HEK293T (cell line): ENCODE data around the gene KLHL29.

Experiments used
- BHLHE40 ChIP-seq: fragments of 450-650 bp; IDR thresholded peaks from 2 replicates; pipeline ENCODE4 v1.6.1; 2016; ENCODE audit warnings: mild to moderate bottlenecking, moderate library complexity, borderline replicate concordance
- ELF4 ChIP-seq: fragments of 450-650 bp; IDR thresholded peaks from 2 replicates; pipeline ENCODE4 v1.6.1; 2017; ENCODE audit warnings: antibody characterized with exemption
- FOXK2 ChIP-seq: fragments of 450-650 bp; IDR thresholded peaks from 2 replicates; pipeline ENCODE4 v1.6.1; 2016; ENCODE audit warnings: mild to moderate bottlenecking
- FOXM1 ChIP-seq: fragments of 450-650 bp; IDR thresholded peaks from 2 replicates; pipeline ENCODE4 v1.6.1; 2017; ENCODE audit warnings: mild to moderate bottlenecking, borderline replicate concordance
- HDGF ChIP-seq: fragments of 450-650 bp; IDR thresholded peaks from 2 replicates; pipeline ENCODE4 v1.6.1; 2017; ENCODE audit warnings: antibody characterized with exemption, borderline replicate concordance
- NFRKB ChIP-seq: fragments of 450-650 bp; IDR thresholded peaks from 2 replicates; pipeline ENCODE4 v1.6.1; 2016; ENCODE audit warnings: mild to moderate bottlenecking, moderate library complexity
- SP1 ChIP-seq: fragments of 450-650 bp; IDR thresholded peaks from 2 replicates; pipeline ENCODE4 v1.6.1; 2017
- SUZ12 ChIP-seq: fragments of 450-650 bp; IDR thresholded peaks from 2 replicates; pipeline ENCODE4 v1.6.1; 2016; ENCODE audit warnings: mild to moderate bottlenecking
- TARDBP ChIP-seq: fragments of 450-650 bp; IDR thresholded peaks from 2 replicates; pipeline ENCODE4 v1.6.1; 2016
- ZNF384 ChIP-seq: fragments of 450-650 bp; IDR thresholded peaks from 2 replicates; pipeline ENCODE4 v1.6.1; 2016
- TF ChIP-seq, protein P1 (sequence below): fragments of 450-650 bp; IDR thresholded peaks from 2 replicates; pipeline ENCODE4 v1.6.1; 2016

DNA sequence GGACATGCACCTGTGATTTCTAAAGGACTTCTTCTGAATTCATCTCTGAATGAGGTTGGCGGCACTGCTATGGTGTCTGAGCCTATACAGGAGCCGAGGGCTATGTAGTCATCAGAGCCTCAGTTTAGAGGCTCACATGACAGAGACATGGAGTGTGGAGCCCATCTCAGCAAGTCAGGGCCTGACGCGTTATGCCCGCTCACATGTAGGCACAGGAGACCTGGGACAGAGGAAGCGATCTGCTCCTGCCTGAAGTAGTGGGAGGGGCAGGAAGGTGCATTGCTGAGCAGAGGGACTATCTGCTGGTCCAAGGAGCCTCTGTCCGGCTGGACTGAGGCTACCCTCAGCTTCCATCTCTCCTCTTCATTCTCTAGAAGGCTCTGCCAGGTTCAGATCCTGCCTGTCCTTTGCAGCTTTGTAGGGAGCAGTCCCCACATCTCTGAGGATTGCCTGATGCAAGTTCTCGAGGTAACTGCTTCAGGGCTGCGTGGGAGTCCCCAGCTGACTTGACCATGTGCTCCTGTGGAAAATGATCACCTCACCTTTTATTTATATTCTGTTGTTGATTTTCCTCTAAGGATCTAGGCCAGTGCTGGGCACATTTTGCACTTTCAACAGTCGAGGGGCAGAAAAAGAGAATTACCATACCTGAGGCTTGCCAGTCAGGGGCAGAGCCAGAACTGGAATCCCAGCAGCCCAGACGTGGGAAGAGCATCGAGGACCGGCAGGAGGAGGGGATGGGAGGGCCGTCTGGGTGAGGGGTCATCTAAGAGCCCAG lies 16.6 kb downstream of the KLHL29 start:
- TF ChIP-seq, protein P1, sequence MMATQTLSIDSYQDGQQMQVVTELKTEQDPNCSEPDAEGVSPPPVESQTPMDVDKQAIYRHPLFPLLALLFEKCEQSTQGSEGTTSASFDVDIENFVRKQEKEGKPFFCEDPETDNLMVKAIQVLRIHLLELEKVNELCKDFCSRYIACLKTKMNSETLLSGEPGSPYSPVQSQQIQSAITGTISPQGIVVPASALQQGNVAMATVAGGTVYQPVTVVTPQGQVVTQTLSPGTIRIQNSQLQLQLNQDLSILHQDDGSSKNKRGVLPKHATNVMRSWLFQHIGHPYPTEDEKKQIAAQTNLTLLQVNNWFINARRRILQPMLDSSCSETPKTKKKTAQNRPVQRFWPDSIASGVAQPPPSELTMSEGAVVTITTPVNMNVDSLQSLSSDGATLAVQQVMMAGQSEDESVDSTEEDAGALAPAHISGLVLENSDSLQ = no peak
- TF ChIP-seq ZNF384 (no peak), TARDBP (no peak), ELF4 (no peak), BHLHE40 (no peak), SP1 (no peak), HDGF (no peak), NFRKB (no peak), SUZ12 (no peak), FOXM1 (no peak), FOXK2 (no peak)
